ENCODE data around the gene UBQLNL. TPM values are rescaled to one million over a fixed set of nuclear protein-coding genes. Genes with fewer than 3 reads are reported as not detected.

The UBQLNL gene
- polyA plus RNA-seq, 1 experiment: 0.42 TPM

DNA sequence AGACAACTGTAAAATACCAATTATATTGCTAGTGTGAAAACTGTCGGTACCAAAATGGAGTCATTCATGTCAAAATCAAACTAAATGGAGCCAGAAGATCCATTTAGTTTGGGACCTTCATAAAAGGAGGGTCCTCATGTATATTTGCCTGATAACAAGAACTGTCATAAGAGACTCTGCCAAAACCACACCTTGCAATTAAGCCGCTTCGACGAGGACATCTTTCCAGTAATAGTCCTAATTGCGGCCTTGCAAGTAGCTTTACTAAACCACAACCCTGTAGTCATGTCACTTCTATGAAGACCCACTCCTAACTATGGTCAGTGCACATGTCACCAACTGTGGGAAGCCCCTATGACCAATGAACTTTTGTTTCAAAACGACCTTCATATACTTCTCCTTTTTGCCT is 16.1 kb downstream of the UBQLNL start:
- CTCF ChIA-PET: no interaction called here
- POLR2A ChIA-PET: no interaction called here
- no peak overlapping the region for H3K27ac ChIP-seq (ENCODE audit: low read depth, low read length)
- no peak for DNase-seq (ENCODE audit: low read depth, low spot score)
- H3K27me3 ChIP-seq (ENCODE audit: control insufficient read depth, insufficient read depth, low read length): no peaks in the 10 kb centered on the region
- no peaks in the 10 kb centered on the region for H3K9me3 ChIP-seq (ENCODE audit: control insufficient read depth, insufficient read depth, low read length)
- no peak overlapping the region for H3K4me3 ChIP-seq (ENCODE audit: low read depth, low read length)
- TF ChIP-seq, protein P1, sequence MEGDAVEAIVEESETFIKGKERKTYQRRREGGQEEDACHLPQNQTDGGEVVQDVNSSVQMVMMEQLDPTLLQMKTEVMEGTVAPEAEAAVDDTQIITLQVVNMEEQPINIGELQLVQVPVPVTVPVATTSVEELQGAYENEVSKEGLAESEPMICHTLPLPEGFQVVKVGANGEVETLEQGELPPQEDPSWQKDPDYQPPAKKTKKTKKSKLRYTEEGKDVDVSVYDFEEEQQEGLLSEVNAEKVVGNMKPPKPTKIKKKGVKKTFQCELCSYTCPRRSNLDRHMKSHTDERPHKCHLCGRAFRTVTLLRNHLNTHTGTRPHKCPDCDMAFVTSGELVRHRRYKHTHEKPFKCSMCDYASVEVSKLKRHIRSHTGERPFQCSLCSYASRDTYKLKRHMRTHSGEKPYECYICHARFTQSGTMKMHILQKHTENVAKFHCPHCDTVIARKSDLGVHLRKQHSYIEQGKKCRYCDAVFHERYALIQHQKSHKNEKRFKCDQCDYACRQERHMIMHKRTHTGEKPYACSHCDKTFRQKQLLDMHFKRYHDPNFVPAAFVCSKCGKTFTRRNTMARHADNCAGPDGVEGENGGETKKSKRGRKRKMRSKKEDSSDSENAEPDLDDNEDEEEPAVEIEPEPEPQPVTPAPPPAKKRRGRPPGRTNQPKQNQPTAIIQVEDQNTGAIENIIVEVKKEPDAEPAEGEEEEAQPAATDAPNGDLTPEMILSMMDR (IDR thresholded peaks at IDR 0.05; ENCODE audit: low read depth, low read length): no peak

DNA sequence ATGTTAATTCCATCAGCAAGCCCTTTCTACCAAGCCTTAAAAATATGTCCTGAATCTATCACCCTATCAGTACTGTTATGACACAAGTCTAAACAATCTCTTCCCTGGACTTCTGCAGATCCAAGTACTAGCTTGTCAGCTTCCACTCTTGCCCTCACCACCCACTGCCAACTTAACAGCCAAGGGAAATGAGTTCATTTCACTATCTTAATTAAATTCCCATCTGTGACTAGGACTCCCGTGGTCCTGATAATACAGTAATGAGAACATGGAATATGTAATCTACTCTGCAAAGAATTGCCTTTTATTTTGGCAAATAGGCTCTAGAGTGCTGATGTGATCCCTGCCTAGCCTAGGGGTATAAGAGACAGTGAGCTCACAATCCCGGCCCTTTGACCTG is 16.8 kb downstream of the UBQLNL start:
- Histone ChIP-seq H3K27me3 (ENCODE audit: control insufficient read depth, insufficient read depth, low read length) (no peaks in the 10 kb centered on the region), H3K9me3 (ENCODE audit: control insufficient read depth, insufficient read depth, low read length) (no peaks in the 10 kb centered on the region), H3K4me3 (ENCODE audit: low read depth, low read length) (no peak overlapping the region), H3K27ac (ENCODE audit: low read depth, low read length) (no peak overlapping the region)
- POLR2A ChIA-PET: no interaction called here
- DNase-seq (ENCODE audit: low read depth, low spot score): no peak
- CTCF ChIA-PET: no interaction called here
- TF ChIP-seq, protein P1 (IDR thresholded peaks at IDR 0.05; ENCODE audit: low read depth, low read length): no peak

DNA sequence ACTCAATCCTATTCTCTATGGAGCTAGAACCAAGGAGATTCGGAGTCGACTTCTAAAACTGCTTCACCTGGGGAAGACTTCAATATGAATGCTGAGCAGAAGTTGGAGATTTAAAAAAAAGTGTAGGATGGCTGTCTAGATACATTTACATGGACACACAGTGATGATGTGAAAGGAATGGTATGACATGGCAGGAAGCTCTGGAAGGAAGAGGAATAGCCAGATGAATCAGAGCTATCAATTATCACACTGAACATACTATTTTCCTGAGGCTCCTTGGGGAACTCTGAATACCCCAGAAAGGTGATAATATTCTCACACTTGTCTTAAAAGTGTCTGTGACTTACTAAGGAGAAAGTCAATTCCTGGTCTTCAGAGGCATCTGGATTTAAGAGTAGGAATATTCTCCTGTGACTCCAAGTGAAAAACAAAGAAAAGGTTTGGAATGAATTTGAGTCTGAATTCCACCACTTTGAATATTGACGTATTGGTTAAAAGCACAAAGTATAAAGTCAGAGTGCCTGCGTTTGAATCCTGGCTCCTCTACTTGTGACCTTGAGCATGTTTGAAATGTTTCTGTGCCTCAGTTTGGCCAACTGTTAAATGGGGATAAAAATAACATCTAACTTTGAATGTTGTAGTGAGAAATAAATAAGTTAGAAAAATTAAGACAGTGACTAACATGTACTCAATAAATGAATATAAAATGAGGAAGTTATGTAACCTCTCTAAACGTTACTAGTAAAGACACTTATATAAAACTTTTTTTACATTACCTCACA is 26.7 kb downstream of the UBQLNL start:
- no peaks in the 10 kb centered on the region for H3K9me3 ChIP-seq (ENCODE audit: control insufficient read depth, insufficient read depth, low read length)
- ChIA-PET CTCF (interaction anchor here (1.0 kb wide), 1 partner anchor 14 kb away, joined by 3 read pairs; no protein-coding TSS in a partner anchor), POLR2A (no interaction called here)
- H3K27me3 ChIP-seq (ENCODE audit: control insufficient read depth, insufficient read depth, low read length): no peaks in the 10 kb centered on the region
- TF ChIP-seq, protein P1 (IDR thresholded peaks at IDR 0.05; ENCODE audit: low read depth, low read length): no peak
- DNase-seq (ENCODE audit: low read depth, low spot score): no peak
- no peak overlapping the region for H3K27ac ChIP-seq (ENCODE audit: low read depth, low read length)
- H3K4me3 ChIP-seq (ENCODE audit: low read depth, low read length): no peak overlapping the region

DNA sequence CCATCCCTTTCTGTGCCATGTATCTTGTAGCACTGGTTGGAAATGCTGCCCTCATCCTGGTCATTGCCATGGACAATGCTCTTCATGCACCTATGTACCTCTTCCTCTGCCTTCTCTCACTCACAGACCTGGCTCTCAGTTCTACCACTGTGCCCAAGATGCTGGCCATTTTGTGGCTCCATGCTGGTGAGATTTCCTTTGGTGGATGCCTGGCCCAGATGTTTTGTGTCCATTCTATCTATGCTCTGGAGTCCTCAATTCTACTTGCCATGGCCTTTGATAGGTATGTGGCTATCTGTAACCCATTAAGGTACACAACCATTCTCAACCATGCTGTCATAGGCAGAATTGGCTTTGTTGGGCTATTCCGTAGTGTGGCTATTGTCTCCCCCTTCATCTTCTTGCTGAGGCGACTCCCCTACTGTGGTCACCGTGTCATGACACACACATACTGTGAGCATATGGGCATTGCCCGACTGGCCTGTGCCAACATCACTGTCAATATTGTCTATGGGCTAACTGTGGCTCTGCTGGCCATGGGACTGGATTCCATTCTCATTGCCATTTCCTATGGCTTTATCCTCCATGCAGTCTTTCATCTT is 27.6 kb downstream of the UBQLNL start:
- no peaks in the 10 kb centered on the region for H3K9me3 ChIP-seq (ENCODE audit: control insufficient read depth, insufficient read depth, low read length)
- ChIA-PET CTCF (interaction anchor here (1.0 kb wide), 1 partner anchor 13 kb away, joined by 3 read pairs; no protein-coding TSS in a partner anchor), POLR2A (no interaction called here)
- no peak overlapping the region for H3K4me3 ChIP-seq (ENCODE audit: low read depth, low read length)
- TF ChIP-seq, protein P1 (IDR thresholded peaks at IDR 0.05; ENCODE audit: low read depth, low read length): no peak
- no peak for DNase-seq (ENCODE audit: low read depth, low spot score)
- no peaks in the 10 kb centered on the region for H3K27me3 ChIP-seq (ENCODE audit: control insufficient read depth, insufficient read depth, low read length)
- no peak overlapping the region for H3K27ac ChIP-seq (ENCODE audit: low read depth, low read length)

DNA sequence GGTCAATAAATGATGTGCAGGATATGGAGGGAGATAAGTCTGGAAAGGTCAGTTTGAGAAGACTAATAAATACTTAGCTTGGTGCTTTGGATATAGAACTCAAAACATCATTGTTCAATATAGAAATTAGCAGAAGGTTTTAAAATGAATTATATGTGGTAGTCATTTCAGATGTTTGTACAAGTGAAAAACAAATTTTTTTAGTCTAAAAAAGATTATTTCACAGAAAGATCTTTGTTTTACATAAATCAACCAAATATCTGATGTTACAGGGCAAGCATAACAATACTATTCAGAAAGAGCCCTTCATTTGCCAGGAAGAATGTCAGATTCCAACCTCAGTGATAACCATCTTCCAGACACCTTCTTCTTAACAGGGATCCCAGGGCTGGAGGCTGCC is 28.1 kb downstream of the UBQLNL start, which contains the start of gene OR52D1:
Gene OR52D1 (plus strand): TSS at position 301 of the 400 bp plus-strand sequence. CDS start 22 bp downstream, at position 323.
- POLR2A ChIA-PET: no interaction called here
- TF ChIP-seq, protein P1 (IDR thresholded peaks at IDR 0.05; ENCODE audit: low read depth, low read length): no peak
- H3K27me3 ChIP-seq (ENCODE audit: control insufficient read depth, insufficient read depth, low read length): no peaks in the 10 kb centered on the region
- no peak within 1 kb of the TSS for H3K4me3 ChIP-seq (ENCODE audit: low read depth, low read length)
- CTCF ChIA-PET: no interaction called here
- no peak for DNase-seq (ENCODE audit: low read depth, low spot score)
- H3K27ac ChIP-seq (ENCODE audit: low read depth, low read length): no peak within 1 kb of the TSS
- H3K9me3 ChIP-seq (ENCODE audit: control insufficient read depth, insufficient read depth, low read length): no peaks in the 10 kb centered on the region

Measured in AG04450 (cell line).